NCI-H510A treated with DMSO at 0.1 percent for 48 hours (cell line): ENCODE measurements around the gene YWHAE.
"Not testable (repeated sequence)": the region's sequence is repeated elsewhere in the genome, so short reads cannot be mapped to it uniquely, and the experiment has no call there.

ENCODE experiments used
- DNase-seq: peaks from one replicate; lab custom pipeline; 2025; lab: John Stamatoyannopoulos, UW

Gene YWHAE

DNA sequence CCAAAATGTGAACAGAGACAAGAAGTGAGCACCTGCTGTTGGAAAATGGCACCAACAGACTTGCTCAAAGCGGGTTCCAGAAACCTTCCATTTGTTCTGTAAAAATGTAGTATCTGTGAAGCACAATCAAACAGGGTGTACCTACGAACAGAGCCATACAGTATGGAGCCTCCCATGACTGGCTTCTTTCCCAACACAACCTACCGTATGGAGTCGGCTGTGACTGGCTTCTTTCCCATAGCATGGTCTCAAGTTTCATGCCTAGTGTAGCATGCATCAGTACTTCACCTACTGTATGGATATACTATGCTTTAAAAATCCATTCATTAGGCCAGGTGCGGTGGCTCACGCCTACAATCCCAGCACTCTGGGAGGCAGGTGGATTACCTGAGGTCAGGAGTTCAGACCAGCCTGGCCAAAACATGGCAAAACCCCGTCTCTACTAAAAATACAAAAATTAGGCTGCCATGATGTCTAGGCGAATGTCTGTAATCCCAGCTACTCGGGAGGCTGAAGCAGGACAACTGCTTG is 26.2 kb downstream of the YWHAE start:
- DNase-seq = no peak

DNA sequence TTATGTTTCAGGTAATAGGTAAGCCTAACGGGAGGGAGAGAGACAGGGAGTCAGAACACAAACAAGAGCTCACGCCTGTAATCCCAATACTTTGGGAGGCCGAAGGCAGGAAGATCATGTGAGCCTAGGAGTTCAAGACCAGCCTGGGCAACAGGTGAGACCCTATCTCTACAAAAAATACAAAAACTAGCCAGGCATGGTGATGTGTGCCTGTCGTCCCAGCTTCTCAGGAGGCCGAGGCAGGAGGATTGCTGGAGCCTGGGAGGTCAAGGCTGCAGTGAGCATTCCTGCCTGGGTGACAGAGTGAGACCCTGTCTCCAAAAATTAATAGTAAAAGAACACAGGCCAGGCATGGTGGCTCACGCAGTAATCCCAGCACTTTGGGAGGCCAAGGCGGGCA is 27.4 kb downstream of the YWHAE start:
- no peak for DNase-seq

DNA sequence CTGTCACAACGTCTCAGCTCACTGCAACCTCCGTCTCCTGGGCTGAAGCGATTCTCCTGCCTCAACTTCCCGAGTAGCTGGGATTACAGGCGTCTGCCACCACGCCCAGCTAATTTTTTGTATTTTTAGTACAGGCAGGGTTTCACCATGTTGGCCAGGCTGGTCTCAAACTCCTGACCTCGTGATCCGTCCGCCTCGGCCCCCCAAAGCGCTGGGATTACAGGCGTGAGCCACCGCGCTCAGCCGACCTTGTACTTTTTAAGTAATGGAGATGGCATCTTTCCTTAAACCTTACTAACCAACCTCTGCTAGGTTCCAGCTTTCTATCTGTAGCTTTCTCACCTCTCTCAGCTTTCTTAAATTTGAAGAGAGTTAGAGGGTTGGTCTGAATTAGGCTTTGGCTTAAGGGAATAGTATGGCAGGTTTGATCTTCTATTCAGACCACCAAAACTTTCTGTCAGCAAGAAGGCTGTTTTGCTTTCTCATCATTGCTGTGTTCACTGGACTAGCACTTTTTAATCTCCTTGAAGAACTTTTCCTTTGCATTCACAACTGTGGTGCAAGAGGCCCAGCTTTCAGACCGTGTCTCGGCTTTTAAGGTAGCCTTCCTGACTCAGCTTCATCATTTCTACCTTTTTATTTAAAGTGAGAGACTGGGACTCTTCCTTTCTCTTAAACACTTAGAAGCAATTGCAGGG is 28.0 kb downstream of the YWHAE start:
- no peak for DNase-seq

DNA sequence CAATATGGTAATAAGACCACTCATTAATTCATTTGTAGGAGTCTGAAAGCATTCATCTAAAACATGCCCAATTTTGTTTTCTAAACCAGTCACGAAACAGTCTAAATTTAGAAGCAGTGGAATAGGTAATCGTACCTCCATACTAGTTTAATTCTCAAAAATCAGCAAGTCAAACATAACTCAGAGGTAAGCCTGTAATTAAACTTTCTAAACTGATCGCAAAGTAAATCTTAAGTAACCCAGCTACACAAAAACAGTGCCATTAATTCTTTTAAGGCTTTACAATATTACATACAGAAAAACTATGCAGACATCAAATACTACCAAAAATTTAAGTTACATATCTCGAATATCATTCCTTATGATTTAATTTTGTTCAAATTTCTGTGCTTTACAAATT is 31.4 kb downstream of the YWHAE start:
- no peak for DNase-seq

DNA sequence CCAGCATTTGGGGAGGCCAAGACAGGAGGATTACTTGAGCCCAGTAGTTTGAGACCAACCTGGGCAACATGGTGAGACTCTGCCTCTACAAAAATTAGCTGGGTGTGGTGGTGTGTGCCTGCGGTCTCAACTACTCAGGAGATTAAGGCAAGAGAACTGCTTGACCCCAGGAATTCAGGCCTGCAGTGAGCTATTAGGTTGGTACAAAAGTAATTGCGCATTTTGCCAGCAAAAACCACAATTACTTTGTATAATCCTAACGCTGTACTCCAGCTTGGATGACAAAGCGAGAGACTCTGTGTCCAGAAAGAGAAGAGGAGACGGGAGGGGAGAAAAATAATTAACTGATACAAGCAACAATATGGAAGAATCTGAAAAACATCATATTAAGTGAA is 32.7 kb downstream of the YWHAE start:
- no peak for DNase-seq

DNA sequence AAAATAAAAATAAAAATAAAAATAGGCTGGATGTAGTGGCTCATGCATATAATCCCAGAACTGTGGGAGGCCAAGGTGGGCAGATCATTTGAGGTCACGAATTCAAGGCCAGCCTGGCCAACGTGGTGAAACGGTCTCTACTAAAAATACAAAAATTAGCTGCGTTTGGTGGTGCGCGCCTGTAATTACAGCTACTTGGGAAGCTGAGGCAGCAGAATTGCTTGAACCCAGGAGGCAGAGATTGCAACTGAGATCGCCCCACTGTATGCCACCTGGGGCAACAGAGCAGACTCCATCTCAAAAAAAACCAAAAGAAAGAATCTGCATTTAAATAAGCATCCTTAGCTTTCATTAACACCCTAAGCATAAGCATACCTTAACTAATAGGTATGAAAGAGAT is 33.8 kb downstream of the YWHAE start:
- no peak for DNase-seq

DNA sequence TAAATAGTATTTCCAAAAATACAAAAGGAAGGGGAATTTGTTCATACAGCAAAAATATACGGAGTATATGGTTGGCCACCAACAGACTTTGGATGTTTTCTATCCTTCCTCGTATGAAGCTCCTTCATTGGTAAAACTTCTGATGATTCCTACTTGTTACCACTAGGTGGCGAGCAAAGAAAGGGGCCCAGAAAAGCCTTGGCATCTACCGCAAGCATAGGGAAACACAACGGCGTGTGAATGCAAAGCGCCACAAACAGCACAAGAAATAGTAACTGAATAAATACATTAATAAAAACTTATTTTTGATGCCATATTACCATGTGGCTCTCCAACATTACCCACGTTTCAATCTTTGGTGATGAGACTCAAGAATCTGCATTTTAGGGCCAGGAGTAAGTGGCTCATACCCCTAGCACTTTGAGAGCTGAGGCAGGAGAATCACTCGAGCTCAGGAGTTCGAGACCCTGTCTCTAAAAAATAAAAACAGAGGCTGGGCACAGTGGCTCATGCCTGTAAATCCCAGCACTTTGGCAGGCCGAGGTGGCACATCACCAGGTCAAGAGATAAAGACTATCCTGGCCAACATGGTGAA is 34.5 kb downstream of the YWHAE start:
- peak; percentile 59 for DNase-seq

DNA sequence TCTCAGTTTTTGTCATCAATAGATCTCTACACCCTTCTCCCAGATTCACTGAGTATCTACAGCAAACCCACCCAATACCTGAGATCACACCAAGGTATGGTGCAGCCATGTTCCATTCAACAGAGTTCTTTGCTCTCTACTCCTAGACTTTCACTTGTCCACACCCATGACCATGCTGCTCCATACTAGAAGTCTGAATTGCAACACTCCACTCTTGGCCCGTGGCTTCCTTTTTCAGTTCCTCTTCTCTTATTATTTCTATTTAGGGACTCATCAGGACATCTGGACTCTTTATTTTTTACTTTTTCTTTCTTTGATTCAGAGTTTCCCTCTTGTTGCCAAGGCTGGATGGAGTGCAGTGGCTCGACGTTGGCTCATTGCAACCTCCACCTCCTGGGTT is 37.1 kb downstream of the YWHAE start:
- DNase-seq = no peak

DNA sequence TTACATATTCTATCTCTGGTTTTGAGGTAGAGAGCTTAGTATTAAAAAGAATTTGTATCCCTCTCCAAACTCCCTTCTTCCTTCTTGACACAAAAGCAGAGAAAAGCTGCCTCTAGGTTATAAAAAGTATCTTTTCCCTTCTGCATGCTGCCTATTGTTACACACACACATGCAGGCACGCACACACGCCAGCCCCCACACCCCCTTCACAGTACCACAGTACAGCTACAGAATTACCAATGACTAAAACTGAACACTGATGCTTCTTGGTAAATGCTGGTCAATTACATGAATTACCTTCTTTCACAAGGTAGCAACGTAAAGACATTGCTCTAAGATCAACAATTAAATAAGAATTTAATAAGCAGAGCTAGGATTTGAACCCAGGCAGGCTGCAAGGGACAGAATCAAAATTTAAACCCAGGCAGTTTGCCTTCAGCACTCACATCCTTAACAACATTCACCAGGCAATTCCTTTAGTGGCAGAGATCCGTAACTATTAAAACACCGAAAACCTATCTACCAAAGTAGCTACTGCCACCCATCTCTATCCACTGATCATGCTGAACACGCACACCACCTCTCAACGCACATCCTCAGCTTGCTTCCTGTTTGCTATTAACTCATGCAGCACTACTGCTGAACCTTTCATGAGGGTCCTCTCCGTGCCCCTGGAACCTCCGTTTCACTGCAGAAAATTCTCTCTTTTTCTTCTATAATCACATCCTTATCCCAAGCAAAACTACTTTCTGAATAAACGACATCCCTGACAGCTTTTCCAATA is 37.8 kb downstream of the YWHAE start:
- no peak for DNase-seq

DNA sequence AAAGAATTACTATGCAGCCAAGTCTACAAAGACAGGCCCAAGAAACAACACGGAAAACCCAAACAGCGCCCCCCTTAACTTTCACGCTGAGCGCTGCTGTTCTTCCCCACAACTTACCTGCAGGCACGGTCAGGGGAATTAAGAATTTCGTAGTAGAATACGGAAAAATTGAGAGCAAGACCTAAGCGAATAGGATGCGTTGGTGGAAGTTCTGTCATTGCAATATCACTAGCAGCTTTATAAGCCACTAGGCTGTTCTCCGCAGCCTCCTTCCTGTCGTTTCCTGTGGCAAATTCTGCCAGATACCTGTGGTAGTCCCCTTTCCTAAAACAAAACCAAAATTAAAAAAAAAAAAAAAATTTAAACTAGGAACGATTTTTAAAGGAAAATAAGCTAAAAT is 39.0 kb downstream of the YWHAE start:
- no peak for DNase-seq

DNA sequence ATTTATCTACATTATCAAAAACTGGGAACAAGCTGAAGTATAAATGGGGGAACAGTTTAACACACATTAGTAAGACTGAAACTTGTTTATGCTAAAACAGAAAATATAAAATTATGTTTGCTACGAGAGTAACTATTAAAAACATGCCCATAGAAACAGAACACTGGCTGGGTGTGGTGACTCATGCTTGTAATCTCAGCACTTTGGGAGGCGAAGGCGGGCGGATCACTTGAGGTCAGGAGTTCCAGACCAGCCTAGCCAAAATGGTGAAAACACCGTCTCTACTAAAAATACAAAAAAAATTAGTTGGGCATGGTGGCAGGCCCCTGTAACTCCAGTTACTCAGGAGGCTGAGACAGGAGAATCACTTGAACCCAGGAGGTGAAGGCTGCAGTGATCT is 39.7 kb downstream of the YWHAE start:
- DNase-seq = not testable (repeated sequence)

DNA sequence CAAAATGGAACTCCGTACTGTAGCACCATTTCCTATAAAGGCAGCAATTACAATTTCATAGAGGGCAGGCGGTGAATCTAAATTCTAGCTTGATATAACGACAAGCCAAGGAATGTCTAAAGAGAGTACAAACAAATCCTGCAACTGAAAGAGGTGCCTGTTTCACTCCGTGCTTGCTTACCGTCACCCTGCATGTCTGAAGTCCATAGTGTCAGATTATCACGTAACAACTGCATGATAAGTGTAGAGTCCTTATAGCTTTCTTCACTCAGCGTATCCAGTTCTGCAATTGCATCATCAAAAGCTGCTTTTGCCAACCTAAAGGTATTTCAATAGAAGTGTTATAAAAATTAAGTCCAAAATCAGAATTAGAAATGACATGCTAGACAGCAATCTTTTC is 46.0 kb downstream of the YWHAE start:
- no peak for DNase-seq

DNA sequence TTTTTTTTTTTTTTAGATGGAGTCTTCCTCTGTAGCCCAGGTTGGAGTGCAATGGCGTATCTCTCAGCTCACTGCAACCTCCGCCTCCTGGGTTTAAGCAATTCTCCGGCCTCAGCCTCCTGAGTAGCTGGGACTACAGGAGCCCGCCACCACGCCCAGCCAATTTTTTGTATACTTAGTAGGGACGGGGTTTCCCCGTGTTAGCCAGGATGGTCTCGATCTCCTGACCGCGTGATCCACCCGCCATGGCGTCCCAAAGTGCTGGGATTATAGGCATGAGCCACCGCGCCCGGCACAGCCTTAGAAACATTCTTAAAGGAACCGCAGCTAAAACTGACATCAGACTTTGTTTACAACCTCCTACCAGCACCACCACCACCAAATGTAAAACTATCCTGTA is 47.5 kb downstream of the YWHAE start:
- DNase-seq = not testable (repeated sequence)

DNA sequence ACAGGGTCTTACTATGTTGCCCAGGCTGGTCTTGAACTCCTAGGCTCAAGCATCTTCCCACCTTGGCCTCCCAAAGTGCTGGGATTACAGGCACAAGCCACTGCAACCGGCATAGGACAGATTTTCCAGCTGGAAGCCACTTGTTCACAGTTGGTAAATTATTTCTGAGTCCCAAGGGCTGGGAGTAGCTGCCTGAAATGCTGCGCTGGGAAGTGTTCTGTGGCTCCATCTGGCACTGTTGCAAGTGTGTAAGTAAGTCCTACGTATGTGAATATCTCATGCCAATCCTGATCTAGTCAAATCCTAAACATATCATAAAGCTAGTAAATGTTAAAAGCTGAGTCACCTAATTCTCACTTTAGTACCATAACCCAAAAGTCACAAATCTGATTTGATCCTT is 48.1 kb downstream of the YWHAE start:
- DNase-seq = no peak

DNA sequence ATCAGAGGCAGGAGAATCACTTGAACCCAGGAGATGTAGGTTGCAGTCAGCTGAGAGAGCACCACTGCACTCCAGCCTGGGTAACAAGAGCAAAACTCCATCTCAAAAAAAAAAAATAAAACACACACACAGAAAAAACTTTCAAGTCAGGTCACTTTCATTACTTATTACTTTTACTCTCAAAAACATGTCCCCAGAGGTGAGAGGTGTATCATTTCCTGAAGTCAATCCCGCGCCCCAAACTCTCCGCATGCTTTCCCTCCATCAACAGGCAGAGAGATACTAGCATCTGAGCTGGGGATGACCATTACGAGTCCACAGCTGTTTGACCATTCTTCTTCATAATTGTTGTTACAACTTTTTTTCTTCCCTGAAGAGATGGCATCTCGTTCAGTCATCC is 48.7 kb downstream of the YWHAE start:
- no peak for DNase-seq

DNA sequence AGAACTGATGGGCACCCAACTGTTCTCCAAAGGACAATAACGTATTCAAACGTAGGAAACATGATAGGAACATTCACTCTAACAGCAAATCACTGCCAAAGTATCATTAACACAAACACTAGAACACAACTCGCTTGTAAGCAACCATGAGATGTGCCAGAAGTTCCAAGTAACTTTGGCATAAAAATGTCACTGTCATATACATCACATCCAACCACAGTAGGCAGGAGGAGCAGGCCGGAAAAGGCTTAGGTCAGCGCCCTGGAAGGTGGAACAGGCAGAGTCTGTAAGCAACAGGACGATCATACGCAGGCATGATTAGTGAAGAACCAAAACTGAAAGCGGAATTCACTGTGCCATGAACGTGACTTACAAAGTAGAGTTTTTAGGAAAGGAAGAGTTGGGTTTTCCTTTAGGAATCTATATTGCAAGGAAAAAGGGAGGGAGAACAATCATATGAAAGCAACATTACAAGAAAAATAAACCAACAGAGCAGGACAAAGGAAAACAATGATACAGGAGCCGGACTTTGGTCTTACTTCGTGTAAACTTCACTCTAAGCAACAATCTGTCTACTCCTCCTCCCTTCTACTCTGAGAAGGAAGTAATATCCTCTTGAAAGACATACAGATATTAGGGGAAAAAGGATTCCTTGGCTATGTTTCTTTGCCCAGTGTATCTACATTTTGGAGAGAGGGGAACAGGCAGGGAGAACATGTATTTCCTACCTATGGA is 52.3 kb downstream of the YWHAE start:
- DNase-seq = no peak

DNA sequence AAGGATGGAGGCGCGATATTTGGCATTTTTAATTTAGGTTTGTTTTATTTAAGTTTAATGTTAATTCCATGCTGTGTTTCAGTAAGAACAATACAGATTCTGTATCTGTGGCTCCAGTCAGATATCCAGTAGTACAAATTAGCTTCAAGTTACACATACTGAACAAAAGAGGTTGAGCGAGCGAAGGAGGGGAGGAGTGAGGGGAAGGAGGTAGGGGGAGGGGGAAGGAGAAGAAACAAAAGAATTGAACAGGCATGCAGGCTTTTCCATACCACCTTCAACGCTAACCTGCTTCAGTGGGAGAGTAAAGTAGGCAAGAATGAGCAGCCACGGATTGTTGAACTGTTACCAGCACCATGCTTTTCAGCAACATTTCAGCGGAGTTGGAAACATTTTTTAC is 55.5 kb downstream of the YWHAE start:
- DNase-seq = no peak

DNA sequence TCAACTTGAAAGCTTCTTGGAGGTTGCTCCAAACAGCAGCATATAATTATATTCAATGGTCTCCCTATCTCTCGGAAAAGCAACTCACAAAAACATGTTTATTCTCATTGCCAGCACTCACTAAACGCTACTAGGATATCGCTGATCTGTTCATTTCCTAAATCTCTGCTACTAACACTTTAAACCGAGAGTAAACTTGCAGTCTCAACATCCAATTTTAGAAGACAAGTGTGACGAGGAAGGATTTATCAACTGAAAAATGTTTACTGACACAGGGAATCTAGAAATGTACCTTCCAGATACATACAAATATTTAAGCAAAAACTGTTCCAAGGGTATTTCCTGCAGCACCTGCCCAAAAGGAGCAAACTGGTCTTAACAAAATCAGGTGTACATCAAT is 56.5 kb downstream of the YWHAE start:
- no peak for DNase-seq

DNA sequence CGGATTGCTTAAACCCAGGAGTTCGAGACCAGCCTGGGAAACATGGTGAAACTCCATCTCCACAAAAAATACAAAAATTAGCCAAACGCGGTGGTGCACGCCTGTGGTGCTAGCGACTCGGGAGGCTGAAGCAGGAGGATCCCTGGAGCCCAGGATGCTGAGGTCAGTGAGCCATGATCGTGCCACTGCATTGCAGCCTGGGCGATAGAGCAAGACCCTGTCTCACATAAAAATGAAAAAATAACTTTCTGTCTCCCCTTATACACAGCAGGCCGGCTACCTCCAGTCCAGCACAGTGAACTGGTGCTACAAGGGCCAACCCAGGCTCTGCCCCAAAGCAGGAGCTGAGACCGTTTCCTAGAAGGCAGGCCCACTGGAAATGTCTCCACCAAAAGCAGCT is 59.7 kb downstream of the YWHAE start:
- DNase-seq = no peak

DNA sequence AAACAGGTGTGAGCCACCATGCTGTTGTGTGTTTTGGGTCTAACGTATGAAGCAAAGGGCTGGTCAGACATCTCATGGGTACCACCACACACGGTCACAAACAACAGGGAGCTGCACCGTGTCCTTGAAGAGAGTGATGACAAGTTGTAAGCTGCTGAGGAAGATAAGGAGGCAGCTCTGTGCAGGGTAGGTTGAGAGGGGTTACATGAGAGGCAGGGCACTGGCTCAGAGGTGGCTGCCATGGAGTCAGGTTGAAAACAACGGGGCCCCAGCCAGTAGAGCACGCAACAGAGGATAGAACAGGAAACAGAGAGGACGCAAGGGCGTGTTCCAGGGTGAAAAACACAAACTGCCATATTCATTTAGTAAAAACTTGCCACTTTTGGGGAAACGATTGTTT is 68.3 kb downstream of the YWHAE start:
- DNase-seq = no peak

DNA sequence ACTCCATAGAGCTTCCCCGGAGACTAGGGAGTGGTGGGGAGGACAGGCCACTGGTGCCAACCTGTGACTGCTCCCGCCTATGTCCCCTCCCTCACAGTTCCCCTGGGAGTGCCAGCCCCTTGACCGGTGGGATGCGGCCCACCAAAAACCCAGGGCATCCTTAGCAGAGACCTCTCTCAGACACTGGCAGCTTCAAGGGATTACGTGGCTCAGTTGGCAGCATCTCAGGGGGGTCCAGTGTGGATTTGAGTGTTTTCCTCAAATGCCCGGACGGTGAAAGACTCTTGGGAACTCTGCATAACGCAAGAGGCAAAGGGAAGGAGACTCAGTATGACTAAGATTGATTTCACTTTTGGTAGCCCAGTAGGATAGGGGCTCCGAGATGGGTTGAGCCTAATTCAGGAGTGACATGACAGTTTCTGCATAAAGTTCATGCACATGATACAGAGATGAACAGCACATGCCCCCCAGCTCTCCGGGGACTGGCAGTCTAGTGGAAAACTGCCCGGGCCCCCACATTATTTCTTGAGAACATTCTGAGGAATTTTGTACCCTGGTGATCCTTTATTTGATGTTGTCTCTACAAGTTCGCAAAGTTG is 70.2 kb downstream of the YWHAE start:
- DNase-seq = no peak

DNA sequence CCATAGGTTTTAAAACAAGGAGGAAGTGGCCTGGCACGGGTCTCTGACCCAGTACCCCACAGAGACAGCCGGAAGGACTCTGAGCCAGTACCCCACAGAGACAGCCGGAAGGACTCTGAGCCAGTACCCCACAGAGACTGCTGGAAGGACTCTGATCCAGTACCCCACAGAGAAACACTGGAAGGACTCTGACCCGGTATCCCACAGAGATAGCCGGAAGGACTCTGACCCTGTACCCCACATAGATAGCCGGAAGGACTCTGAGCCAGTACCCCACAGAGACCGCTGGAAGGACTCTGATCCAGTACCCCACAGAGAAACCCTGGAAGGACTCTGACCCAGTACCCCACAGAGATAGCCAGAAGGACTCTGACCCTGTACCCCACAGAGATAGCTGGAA is 71.6 kb downstream of the YWHAE start:
- DNase-seq = no peak
